Trophoblast cell (in vitro differentiated cells and primary cell): ENCODE data around the gene RAB1B.
A peak's percentile ranks its signal among the peaks of the same experiment; 100 is the strongest.

Source experiments
- DNase-seq, 2 donors: peaks; one replicate each; pipeline ENCODE4 v3.0.0-alpha.2; 2016
- H2AFZ ChIP-seq: 2 replicates; pipeline ENCODE4 v1.6.1; 2013; ENCODE audit warnings: low read length, moderate library complexity, mild to moderate bottlenecking; ENCODE audit not compliant: insufficient read depth, poor library complexity
- H2AK5ac ChIP-seq: 2 replicates; pipeline ENCODE4 v1.6.1; 2013; ENCODE audit warnings: mild to moderate bottlenecking, low read length
- H2BK120ac ChIP-seq: 2 replicates; pipeline ENCODE4 v1.6.1; 2013; ENCODE audit warnings: low read length, mild to moderate bottlenecking, moderate library complexity; ENCODE audit not compliant: insufficient read depth, poor library complexity
- H2BK12ac ChIP-seq: 2 replicates; pipeline ENCODE4 v1.6.1; 2013; ENCODE audit warnings: mild to moderate bottlenecking, low read length, moderate library complexity
- H2BK5ac ChIP-seq: 2 replicates; pipeline ENCODE4 v1.6.1; 2013; ENCODE audit warnings: low read length, low read depth, moderate library complexity, mild to moderate bottlenecking; ENCODE audit not compliant: poor library complexity
- H3K14ac ChIP-seq: 2 replicates; pipeline ENCODE4 v1.6.1; 2013; ENCODE audit warnings: mild to moderate bottlenecking, low read length
- H3K18ac ChIP-seq: 2 replicates; pipeline ENCODE4 v1.6.1; 2013; ENCODE audit warnings: mild to moderate bottlenecking, low read length
- H3K23ac ChIP-seq: 2 replicates; pipeline ENCODE4 v1.6.1; 2013; ENCODE audit warnings: low read length
- H3K27ac ChIP-seq: 2 replicates; pipeline ENCODE4 v1.5.1; 2013; ENCODE audit warnings: low read depth, mild to moderate bottlenecking, inconsistent platforms, low read length, moderate library complexity
- H3K27me3 ChIP-seq: 2 replicates; pipeline ENCODE4 v1.6.1; 2013; ENCODE audit warnings: inconsistent platforms, mild to moderate bottlenecking, low read length, moderate library complexity; ENCODE audit not compliant: insufficient read depth
- H3K36me3 ChIP-seq, 2 experiments: 1 replicate in 1 of 2; 2 replicates in 1 of 2; pipeline ENCODE4 v1.6.1; 2013; ENCODE audit warnings: low read length in 2 of 2, mild to moderate bottlenecking in 2 of 2, moderate library complexity in 1 of 2; ENCODE audit not compliant: insufficient read depth in 2 of 2, control insufficient read depth in 1 of 2
- H3K4ac ChIP-seq: 2 replicates; pipeline ENCODE4 v1.6.1; 2013; ENCODE audit warnings: low read depth, mild to moderate bottlenecking, low read length, moderate library complexity
- H3K4me1 ChIP-seq, 2 experiments: 1 replicate in 1 of 2; 2 replicates in 1 of 2; pipeline ENCODE4 v1.6.1; 2013; ENCODE audit warnings: low read length in 2 of 2, mild to moderate bottlenecking in 2 of 2, moderate library complexity in 1 of 2; ENCODE audit not compliant: insufficient read depth in 2 of 2, control insufficient read depth in 1 of 2
- H3K4me2 ChIP-seq: 2 replicates; pipeline ENCODE4 v1.6.1; 2013; ENCODE audit warnings: inconsistent platforms, mild to moderate bottlenecking, low read length, moderate library complexity
- H3K4me3 ChIP-seq: 2 replicates; pipeline ENCODE4 v1.5.1; 2013; ENCODE audit warnings: mild to moderate bottlenecking, low read depth, low read length, inconsistent platforms
- H3K79me1 ChIP-seq: one replicate; pipeline ENCODE4 v1.6.1; 2013; ENCODE audit warnings: low read length
- H3K79me2 ChIP-seq: 2 replicates; pipeline ENCODE4 v1.6.1; 2013; ENCODE audit warnings: low read length, mild to moderate bottlenecking; ENCODE audit not compliant: control insufficient read depth, insufficient read depth, poor library complexity
- H3K9ac ChIP-seq: 2 replicates; pipeline ENCODE4 v1.6.1; 2013; ENCODE audit warnings: mild to moderate bottlenecking, low read length
- H3K9me3 ChIP-seq: 2 replicates; pipeline ENCODE4 v1.6.1; 2013; ENCODE audit warnings: low read depth, mild to moderate bottlenecking, control low read depth, inconsistent platforms, low read length; ENCODE audit not compliant: insufficient read depth
- H4K12ac ChIP-seq: 2 replicates; pipeline ENCODE4 v1.6.1; 2013; ENCODE audit warnings: low read depth, mild to moderate bottlenecking, low read length, moderate library complexity
- H4K8ac ChIP-seq: 2 replicates; pipeline ENCODE4 v1.6.1; 2013; ENCODE audit warnings: low read depth, mild to moderate bottlenecking, low read length, moderate library complexity
- H4K91ac ChIP-seq: one replicate; pipeline ENCODE4 v1.6.1; 2013; ENCODE audit warnings: low read depth, mild to moderate bottlenecking, low read length, moderate library complexity
- WGBS: extraction: QIAGEN DNeasy Blood & Tissue Kit; methylation state at CpG from one replicate; pipeline ENCODE4 v1.1.7; 2013; ENCODE audit warnings: missing lambda C conversion rate; ENCODE audit not compliant: insufficient read length, insufficient coverage; ENCODE audit errors: extremely low coverage; 5-methylcytosine and 5-hydroxymethylcytosine counted together

Gene RAB1B

DNA sequence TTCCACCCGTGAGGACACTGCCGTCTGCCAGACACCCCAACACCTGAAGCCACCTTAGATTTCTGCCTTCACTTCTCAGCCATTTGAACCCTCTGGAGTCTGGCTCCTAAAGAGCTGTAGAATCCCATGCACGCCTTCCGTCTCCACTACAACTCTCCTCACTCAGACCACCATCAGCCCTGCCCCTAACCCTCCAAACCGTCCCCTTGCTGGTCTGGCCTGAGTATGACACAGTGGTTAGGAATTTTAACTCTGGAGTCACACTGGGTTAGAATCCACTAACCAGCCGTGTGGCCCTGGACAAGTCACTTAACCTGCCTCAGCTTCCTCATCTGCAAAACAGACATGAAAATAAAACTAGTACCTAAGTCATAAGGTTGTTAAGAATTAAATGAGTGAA is 12.6 kb downstream of the RAB1B start:
- Histone ChIP-seq H3K36me3 (peaks cover 26 to 28% of the 10 kb centered on the region in 2 experiments), H3K79me1 (no peaks in the 10 kb centered on the region), H3K18ac (no peak overlapping the region), H3K27ac (no peak overlapping the region), H3K14ac (no peak overlapping the region), H3K4me2 (no peak overlapping the region), H3K9me3 (no peaks in the 10 kb centered on the region), H3K4me3 (no peak overlapping the region), H3K4ac (no peak overlapping the region), H2BK5ac (no peak overlapping the region), H3K27me3 (no peaks in the 10 kb centered on the region), H2BK120ac (no peak overlapping the region), H2AFZ (no peak overlapping the region), H4K12ac (no peak overlapping the region), H4K8ac (no peak overlapping the region), H3K4me1 (peaks cover 5 to 7% of the 10 kb centered on the region in 2 experiments), H3K79me2 (no peaks in the 10 kb centered on the region), H4K91ac (no peak overlapping the region), H3K9ac (no peak overlapping the region), H2AK5ac (no peak overlapping the region), H3K23ac (no peak overlapping the region), H2BK12ac (no peak overlapping the region)
- no CpG with 5 or more reads among the region's 6 CpGs for WGBS
- peak in 1 of 2 donors; percentile 60 for DNase-seq

DNA sequence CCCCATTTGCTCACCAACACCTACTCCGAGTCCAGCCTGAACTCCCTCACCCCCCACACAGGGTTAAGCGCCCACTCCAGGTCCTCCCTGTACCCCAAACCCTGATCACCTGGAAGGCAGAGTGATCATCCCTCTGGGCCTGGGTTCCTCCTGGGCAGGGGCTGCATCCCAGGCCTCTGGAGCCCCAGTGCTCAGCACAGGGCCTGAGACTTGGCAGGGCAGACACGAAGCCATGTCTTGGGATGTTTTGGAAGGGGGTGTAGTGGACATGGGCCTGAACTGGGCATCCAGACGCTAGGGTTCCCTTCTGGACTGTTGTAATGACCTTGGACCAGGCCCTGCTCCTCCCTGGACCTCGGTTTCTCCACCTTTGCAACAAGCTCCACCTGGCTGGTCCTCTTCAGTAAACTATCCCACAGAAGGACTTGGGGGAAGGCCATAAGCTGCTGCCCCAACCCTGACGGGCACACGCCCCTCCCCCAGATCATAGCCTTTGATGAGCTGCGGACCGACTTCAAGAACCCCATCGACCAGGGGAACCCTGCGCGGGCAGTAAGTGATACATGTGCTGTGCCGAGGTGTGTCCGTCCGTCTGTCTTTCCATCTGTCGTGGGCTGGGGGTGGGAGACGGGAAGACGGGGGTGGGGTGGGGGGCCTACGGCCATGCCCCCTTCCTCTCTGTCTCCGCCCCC is 13.5 kb downstream of the RAB1B start:
- DNase-seq: no peak
- Histone ChIP-seq H2BK120ac (no peak overlapping the region), H3K9ac (no peak overlapping the region), H3K4ac (no peak overlapping the region), H3K27me3 (no peaks in the 10 kb centered on the region), H3K18ac (no peak overlapping the region), H3K79me2 (no peaks in the 10 kb centered on the region), H2BK12ac (no peak overlapping the region), H3K14ac (no peak overlapping the region), H3K36me3 (peaks cover 26 to 29% of the 10 kb centered on the region in 2 experiments), H3K23ac (no peak overlapping the region), H3K4me1 (peaks cover 5 to 7% of the 10 kb centered on the region in 2 experiments), H3K27ac (no peak overlapping the region), H4K91ac (no peak overlapping the region), H3K9me3 (no peaks in the 10 kb centered on the region), H3K79me1 (no peaks in the 10 kb centered on the region), H3K4me2 (no peak overlapping the region), H4K8ac (no peak overlapping the region), H2AK5ac (no peak overlapping the region), H4K12ac (no peak overlapping the region), H2BK5ac (no peak overlapping the region), H2AFZ (no peak overlapping the region), H3K4me3 (no peak overlapping the region)
- WGBS: no CpG with 5 or more reads among the region's 20 CpGs

DNA sequence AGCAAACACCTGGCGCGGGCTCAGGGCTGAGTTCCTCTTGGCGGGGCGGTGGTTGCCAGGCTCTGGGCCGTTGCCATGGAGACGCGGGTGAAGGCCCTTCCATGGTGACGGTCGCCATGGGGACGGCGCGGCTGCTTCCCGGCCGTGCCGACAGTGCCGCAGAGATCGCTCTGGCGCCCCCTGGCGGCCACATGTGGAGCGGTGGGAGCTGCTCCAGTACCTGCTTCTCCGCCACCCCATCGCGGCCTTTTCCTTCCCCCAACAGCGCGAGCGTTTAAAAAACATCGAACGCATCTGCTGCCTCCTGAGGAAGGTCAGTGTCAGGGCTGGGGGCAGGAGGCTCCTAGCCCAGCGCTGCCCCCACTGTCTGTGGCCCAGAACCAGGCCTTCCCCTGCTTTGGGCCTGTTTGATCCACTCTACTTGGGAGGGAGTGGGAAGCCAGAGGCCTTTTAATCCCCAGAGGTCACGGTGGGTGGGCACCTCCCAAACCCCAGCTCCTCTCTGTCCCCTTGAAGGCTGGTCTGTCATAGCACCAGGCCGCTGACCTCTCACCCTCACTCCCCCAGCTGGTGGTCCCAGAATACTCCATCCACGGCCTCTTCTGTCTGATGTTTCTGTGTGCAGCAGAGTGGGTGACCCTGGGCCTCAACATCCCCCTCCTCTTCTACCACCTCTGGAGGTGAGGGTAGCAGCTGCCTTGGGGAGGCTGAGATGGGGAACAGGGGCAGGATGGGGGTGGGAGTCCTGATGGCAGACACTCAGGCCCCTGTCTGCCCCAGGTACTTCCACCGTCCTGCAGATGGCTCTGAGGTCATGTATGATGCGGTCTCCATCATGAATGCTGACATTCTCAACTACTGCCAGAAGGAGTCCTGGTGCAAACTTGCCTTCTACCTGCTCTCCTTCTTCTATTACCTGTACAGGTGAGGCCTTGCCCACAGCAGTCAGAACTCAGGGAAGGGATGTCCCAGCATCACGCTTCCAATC is 14.3 kb downstream of the RAB1B start:
- Histone ChIP-seq H3K9me3 (no peaks in the 10 kb centered on the region), H4K8ac (no peak overlapping the region), H2BK120ac (no peak overlapping the region), H3K14ac (no peak overlapping the region), H3K27ac (no peak overlapping the region), H3K79me2 (no peaks in the 10 kb centered on the region), H4K91ac (no peak overlapping the region), H3K18ac (no peak overlapping the region), H2AFZ (no peak overlapping the region), H3K27me3 (no peaks in the 10 kb centered on the region), H3K9ac (no peak overlapping the region), H3K4me2 (no peak overlapping the region), H3K36me3 (peaks cover 27 to 31% of the 10 kb centered on the region in 2 experiments), H2BK12ac (no peak overlapping the region), H2BK5ac (no peak overlapping the region), H2AK5ac (no peak overlapping the region), H3K4me1 (peaks cover 5% of the 10 kb centered on the region in 2 experiments), H3K79me1 (no peaks in the 10 kb centered on the region), H3K4ac (no peak overlapping the region), H3K4me3 (no peak overlapping the region), H3K23ac (no peak overlapping the region), H4K12ac (peak overlapping the region; percentile 41)
- no CpG with 5 or more reads among the region's 35 CpGs for WGBS
- DNase-seq: peak; percentile 97 to 99

DNA sequence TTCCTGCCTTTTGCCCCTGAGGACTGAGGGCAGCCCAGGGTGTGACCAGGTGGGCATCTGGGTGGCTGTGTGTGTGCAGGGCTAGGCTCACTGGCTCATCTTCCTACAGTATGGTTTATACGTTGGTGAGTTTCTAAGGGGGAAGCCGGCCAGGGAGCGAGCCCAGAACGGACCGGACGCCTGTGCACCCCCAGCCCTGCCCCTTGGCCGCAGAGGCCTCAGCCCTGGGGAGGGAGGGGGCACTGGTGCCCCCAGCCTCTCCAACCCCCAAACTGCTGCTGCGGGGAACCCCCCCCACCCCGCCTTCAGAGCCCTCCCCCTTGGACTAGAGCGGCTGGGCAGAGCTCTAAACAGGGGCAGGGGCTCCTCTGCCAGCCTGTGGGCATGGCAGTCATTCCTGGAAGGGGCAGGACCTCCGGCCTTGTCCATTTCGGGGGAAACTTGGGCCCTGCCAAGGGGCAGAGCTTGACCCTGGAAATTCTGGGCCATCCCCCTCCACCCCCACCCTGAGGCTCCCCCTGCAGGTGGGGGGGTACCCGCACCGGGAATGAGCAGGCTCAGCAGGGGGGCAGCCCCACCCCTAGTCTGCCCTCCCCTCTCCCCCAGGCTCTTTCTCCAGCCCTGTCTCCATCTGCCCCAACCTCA is 15.1 kb downstream of the RAB1B start:
- H3K36me3 ChIP-seq: peaks cover 27 to 34% of the 10 kb centered on the region in 2 experiments
- no peak overlapping the region for H3K23ac ChIP-seq
- H4K8ac ChIP-seq: no peak overlapping the region
- H3K79me2 ChIP-seq: peaks cover 6% of the 10 kb centered on the region
- H4K12ac ChIP-seq: no peak overlapping the region
- no peak overlapping the region for H2BK5ac ChIP-seq
- H3K79me1 ChIP-seq: peaks cover 3% of the 10 kb centered on the region
- no peak for DNase-seq
- H3K9ac ChIP-seq: no peak overlapping the region
- H4K91ac ChIP-seq: no peak overlapping the region
- H2BK12ac ChIP-seq: no peak overlapping the region
- H2AK5ac ChIP-seq: no peak overlapping the region
- no peak overlapping the region for H3K4ac ChIP-seq
- H2AFZ ChIP-seq: no peak overlapping the region
- peaks cover 8% of the 10 kb centered on the region in 2 experiments for H3K4me1 ChIP-seq
- no peak overlapping the region for H2BK120ac ChIP-seq
- H3K27me3 ChIP-seq: no peaks in the 10 kb centered on the region
- no CpG with 5 or more reads among the region's 14 CpGs for WGBS
- no peak overlapping the region for H3K4me2 ChIP-seq
- no peak overlapping the region for H3K4me3 ChIP-seq
- H3K14ac ChIP-seq: no peak overlapping the region
- no peak overlapping the region for H3K27ac ChIP-seq
- no peak overlapping the region for H3K18ac ChIP-seq
- H3K9me3 ChIP-seq: no peaks in the 10 kb centered on the region
